Retinal pigment epithelial cell (primary cell): ENCODE results near the gene SLC25A22.
A peak's percentile ranks its signal among the peaks of the same experiment; 100 is the strongest.

Experiments used
- DNase-seq: peaks from one replicate; pipeline ENCODE4 v3.0.0-alpha.2; 2010; ENCODE audit warnings: low read depth
- H3K4me3 ChIP-seq: 2 replicates; pipeline ENCODE4 v1.5.1; 2011; ENCODE audit warnings: mild to moderate bottlenecking, low read length, control low read depth, moderate library complexity
- CTCF ChIP-seq: conservative IDR thresholded peaks from 2 replicates; pipeline ENCODE4 v1.5.1; 2011; ENCODE audit warnings: low read depth, low read length, control low read depth, inconsistent platforms

SLC25A22 gene

DNA sequence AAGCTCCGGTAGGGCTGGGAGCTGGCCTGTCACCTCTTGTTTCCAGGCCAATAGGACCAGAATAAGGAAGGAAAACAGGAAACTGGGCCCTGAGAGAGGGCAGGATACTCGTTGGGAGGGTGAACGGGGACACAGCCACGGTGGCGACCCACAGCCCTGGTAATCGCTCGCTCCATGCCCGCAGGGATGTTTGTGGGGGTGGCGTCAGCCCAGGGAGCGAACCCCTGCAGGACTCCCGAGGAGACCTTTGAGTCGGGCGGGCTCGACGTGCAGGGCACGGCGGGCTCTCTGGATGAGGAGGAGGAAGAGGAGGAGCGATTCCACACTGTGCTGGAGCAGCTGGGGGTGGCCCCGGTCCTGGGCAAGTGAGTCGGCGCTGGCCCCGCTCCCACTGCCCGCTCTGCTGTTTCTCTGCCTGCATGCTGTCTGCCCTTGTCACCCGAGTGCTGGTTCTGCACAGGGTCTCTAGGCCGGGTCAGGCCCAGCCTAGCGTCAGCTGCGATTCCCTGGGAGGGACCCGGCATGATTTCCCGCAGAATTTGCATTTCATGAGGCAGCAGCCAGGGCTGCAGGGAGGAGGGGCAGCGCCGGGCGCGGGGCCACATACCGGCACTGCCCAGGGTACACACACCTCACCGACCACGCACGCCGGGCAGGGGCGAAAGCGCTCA lies 31.2 kb upstream of the SLC25A22 start:
- H3K4me3 ChIP-seq: peak overlapping the region; percentile 36
- TF ChIP-seq CTCF: no peak
- no peak for DNase-seq

DNA sequence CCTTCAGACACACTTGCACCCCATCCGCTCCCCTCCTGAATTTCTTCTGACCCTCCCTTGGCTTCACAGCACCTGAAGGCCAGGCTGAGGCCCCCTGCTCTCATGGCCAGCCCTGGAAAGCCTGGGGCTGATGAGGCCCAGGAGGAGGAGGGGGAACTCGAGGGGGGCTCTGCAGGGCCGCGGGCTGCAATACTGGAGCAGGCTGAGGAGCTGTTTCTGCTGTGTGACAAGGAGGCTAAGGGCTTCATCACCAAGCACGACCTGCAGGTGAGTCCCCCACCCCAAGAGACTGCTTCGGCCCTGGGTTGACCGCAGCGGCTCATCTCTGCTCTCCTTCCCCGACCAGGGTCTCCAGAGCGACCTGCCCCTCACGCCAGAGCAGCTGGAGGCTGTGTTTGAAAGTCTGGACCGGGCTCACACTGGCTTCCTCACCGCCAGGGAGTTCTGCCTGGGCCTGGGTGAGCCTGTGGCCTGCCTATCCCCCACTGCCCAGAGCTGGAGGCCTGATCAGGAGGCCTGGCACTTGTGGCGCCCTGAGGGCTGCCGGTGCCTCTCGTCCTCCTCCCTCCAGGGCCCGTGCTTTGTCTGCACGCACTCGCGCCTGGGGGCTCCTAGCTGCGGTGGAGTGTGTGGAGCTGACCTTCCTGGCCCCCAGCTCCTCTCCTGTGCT lies 30.6 kb upstream of the SLC25A22 start:
- no peak for DNase-seq
- no peak for TF ChIP-seq CTCF
- no peak overlapping the region for H3K4me3 ChIP-seq

- DNase-seq: no peak
- peak within 1 kb of the TSS; percentile 44 for H3K4me3 ChIP-seq
- TF ChIP-seq CTCF: no peak
Measured at GRCh38 chr11:827897-828192, 29.8 kb upstream of the SLC25A22 start, which contains the start of gene CRACR2B. Gene CRACR2B (plus strand): TSS chr11:827919. CDS start chr11:828608, 689 bp downstream.

- DNase-seq: no peak
- peak overlapping the region; percentile 44 for H3K4me3 ChIP-seq
Measured at GRCh38 chr11:827146-827896, 29.2 kb upstream of the SLC25A22 start.

GRCh38 chr11:826836-827145 lies 28.7 kb upstream of the SLC25A22 start:
- no peak for TF ChIP-seq CTCF
- peak overlapping the region; percentile 44 for H3K4me3 ChIP-seq

More at GRCh38 chr11:827146-827896, 29.2 kb upstream of the SLC25A22 start:
- TF ChIP-seq CTCF: no peak

GRCh38 chr11:826227-826621 lies 28.1 kb upstream of the SLC25A22 start:
- no peak for TF ChIP-seq CTCF
- H3K4me3 ChIP-seq: no peak overlapping the region
- DNase-seq: no peak

More at GRCh38 chr11:826836-827145, 28.7 kb upstream of the SLC25A22 start:
- DNase-seq: no peak
